ENCODE data around the gene ZNF502. TPM values are rescaled to one million over a fixed set of nuclear protein-coding genes. Genes with fewer than 3 reads are reported as not detected.

ZNF502 gene
- total and polyA plus RNA-seq, 2 of the 8 experiments (the other 6 are each of a cell fraction or from before 2014, with no cell fraction given) = 1.5 to 3.8 TPM

DNA sequence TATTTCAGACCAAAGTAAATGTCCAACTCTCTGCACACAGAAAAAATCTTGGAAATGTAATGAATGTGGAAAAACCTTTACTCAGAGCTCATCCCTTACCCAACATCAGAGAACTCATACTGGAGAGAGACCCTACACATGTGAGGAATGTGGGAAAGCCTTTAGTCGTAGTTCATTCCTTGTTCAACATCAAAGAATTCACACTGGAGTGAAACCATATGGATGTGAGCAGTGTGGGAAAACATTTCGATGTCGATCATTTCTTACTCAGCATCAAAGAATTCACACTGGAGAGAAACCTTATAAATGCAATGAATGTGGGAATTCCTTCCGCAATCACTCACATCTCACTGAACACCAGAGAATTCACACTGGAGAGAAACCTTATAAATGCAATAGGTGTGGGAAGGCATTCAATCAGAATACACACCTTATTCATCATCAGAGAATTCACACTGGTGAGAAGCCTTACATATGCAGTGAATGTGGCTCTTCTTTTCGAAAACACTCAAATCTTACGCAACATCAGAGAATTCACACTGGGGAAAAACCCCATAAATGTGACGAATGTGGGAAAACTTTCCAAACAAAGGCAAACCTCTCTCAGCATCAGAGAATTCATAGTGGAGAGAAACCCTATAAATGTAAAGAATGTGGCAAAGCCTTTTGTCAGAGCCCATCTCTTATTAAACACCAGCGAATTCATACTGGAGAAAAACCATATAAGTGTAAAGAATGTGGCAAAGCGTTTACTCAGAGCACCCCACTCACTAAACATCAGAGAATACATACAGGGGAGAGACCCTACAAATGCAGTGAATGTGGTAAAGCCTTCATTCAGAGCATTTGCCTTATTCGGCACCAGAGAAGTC, 9.0 kb downstream of the ZNF502 start:
- FAIRE-seq = no peak

More for the DNA sequence above, 9.0 kb downstream of the ZNF502 start:
- H3K36me3 ChIP-seq (ENCODE audit: control insufficient read depth in 2 of 4, insufficient read depth in 4 of 4, low read length in 3 of 4) = peaks cover 8 to 52% (median 29%) of the 10 kb centered on the region in 4 experiments; a peak in 7 of 8 replicates
- H3K14ac ChIP-seq (ENCODE audit: insufficient read length) = no peak overlapping the region
- no peaks in the 10 kb centered on the region for H3K79me1 ChIP-seq (ENCODE audit: low read depth, low read length)
- H3K18ac ChIP-seq (ENCODE audit: extremely low read depth, low read length) = no peak overlapping the region
- ChIA-PET POLR2A (ENCODE audit: partially characterized antibody) (interaction anchor here (1.4 to 2.4 kb wide), 2 partner anchors 8 to 40 kb away, joined by 3 to 5 read pairs; partner anchors contain the start of genes KIAA1143, KIF15 and ZNF501), CTCF (ENCODE audit: partially characterized antibody) (no interaction called here)
- no peak overlapping the region for H4K5ac ChIP-seq (ENCODE audit: insufficient read length, low read depth, low read length)
- no peaks in the 10 kb centered on the region for H3K27me3 ChIP-seq (replicated peaks in 1 of 4; ENCODE audit: control insufficient read depth in 3 of 4, extremely low read depth in 1 of 4, insufficient read depth in 3 of 4, low read length in 3 of 4)
- H3K9ac ChIP-seq (replicated peaks in 1 of 4; ENCODE audit: extremely low read depth in 1 of 4, low read depth in 3 of 4, low read length in 3 of 4) = no peak overlapping the region
- no peak overlapping the region for H3K56ac ChIP-seq (replicated peaks; ENCODE audit: insufficient read length, low read depth, low read length)
- no peaks in the 10 kb centered on the region for H3K4me1 ChIP-seq (replicated peaks in 1 of 4; ENCODE audit: control insufficient read depth in 3 of 4, insufficient read depth in 4 of 4, low read length in 3 of 4)
- no peak overlapping the region for H2AK5ac ChIP-seq (ENCODE audit: low read depth, low read length)
- H3K23me2 ChIP-seq (ENCODE audit: low read depth, low read length) = no peaks in the 10 kb centered on the region
- H3K9me3 ChIP-seq (ENCODE audit: insufficient read depth in 2 of 2, low read depth in 1 of 2, low read length in 1 of 2) = peaks cover 88 to 90% of the 10 kb centered on the region in 2 experiments
- H2BK15ac ChIP-seq (ENCODE audit: low read length) = no peak overlapping the region
- H3K27ac ChIP-seq (ENCODE audit: low read depth, low read length) = no peak overlapping the region
- no peak overlapping the region for H3K4ac ChIP-seq (replicated peaks; ENCODE audit: insufficient read length, low read depth, low read length)
- no peak overlapping the region for H2BK20ac ChIP-seq (ENCODE audit: low read length)
- peak overlapping the region in 1 of 4 experiments; percentile 28; a peak in 1 of 8 replicates for H3K4me3 ChIP-seq (ENCODE audit: extremely low read depth in 1 of 4, insufficient read depth in 2 of 4, low read depth in 3 of 4, low read length in 4 of 4)
- H2BK5ac ChIP-seq (ENCODE audit: low read depth, low read length) = no peak overlapping the region
- TF ChIP-seq CEBPB (IDR thresholded peaks at IDR 0.05; ENCODE audit: low read depth, low read length) = peak; percentile 56; the same call in 1 of the 2 replicates
- TF ChIP-seq, protein P1, sequence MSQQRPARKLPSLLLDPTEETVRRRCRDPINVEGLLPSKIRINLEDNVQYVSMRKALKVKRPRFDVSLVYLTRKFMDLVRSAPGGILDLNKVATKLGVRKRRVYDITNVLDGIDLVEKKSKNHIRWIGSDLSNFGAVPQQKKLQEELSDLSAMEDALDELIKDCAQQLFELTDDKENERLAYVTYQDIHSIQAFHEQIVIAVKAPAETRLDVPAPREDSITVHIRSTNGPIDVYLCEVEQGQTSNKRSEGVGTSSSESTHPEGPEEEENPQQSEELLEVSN (IDR thresholded peaks at IDR 0.05) = no peak
- TF ChIP-seq ZNF274 (IDR thresholded peaks at IDR 0.05; ENCODE audit: borderline replicate concordance, extremely low read depth, low read length) = peak; percentile 94
- H3K4me2 ChIP-seq (ENCODE audit: insufficient read depth in 1 of 2, low read depth in 2 of 2, low read length in 2 of 2) = no peak overlapping the region
- no peaks in the 10 kb centered on the region for H4K20me1 ChIP-seq (replicated peaks in 1 of 2; ENCODE audit: control insufficient read depth in 1 of 2, insufficient read depth in 2 of 2, low read length in 2 of 2)
- no peak overlapping the region for H2AFZ ChIP-seq (ENCODE audit: low read length)
- 88% methylated on average over 10 of the region's 10 CpGs; no CpG with 5 or more reads in 1 of the 2 experiments for WGBS, 2 experiments (ENCODE audit: extremely low coverage in 1 of 2, insufficient coverage in 1 of 2, insufficient read length in 1 of 2, insufficient replicate concordance in 2 of 2, low coverage in 1 of 2, low lambda C conversion rate in 2 of 2, missing lambda C conversion rate in 1 of 2)
- no peak overlapping the region for H3K23ac ChIP-seq (ENCODE audit: insufficient read length)
- no peak overlapping the region for H4K91ac ChIP-seq (replicated peaks; ENCODE audit: insufficient read length, low read length)
- no peak for DNase-seq (ENCODE audit: low read depth in 1 of 2, low spot score in 2 of 2)
- H4K8ac ChIP-seq (ENCODE audit: extremely low read depth, insufficient read depth, low read length) = no peak overlapping the region
- H3K79me2 ChIP-seq (ENCODE audit: control insufficient read depth in 1 of 2, insufficient read depth in 2 of 2, low read length in 2 of 2) = no peaks in the 10 kb centered on the region
- H2BK120ac ChIP-seq (replicated peaks; ENCODE audit: low read depth, low read length) = no peak overlapping the region
- no peak overlapping the region for H2BK12ac ChIP-seq (ENCODE audit: low read depth, low read length)

All from H1 (cell line).